ENCODE measurements around the gene RRAS. TPM values are rescaled to one million over a fixed set of nuclear protein-coding genes. Genes with fewer than 3 reads are reported as not detected.

RRAS gene
- polyA plus RNA-seq, 2 donors = 45.1 to 46.0 TPM

DNA sequence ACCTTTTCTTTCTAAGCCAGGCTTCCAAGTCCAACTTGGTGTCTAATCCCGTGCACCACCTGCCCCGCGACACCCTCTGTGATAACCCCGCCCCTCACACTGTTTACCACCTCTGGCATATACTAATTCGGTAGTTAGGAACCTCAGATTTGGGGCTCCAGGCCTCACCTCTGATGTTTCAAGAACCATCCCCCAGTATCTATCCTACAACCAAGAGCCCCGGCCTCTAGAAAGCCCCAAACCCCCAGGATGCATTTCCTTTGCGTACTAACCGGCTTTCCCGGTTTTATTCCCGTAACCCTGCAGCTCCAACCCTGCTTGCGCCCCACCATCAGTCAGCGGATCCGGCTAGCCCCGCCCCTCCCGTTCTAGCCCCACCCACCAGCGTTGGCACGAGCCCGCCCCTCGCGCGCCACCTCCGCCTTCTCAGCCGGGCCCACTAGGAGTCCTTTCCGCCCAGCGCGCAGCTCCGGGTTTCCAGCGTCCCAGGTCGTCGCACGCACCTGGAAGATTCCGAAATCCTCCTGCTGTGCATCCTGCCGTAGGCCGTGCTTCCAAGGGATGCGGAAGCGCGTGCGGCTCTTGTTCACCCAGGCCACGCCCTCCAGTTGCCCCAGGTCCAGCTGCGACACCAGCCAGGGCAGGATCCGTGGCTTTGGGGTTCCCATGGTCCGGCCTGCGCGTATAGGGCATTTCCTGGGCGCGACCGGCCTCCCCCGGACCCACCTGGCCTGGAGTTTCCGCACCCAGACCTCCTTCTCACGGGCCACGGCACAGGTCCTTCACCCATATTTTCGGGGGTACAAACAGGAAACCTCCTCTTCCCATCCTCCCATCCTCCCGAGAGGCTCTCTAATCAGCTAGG is 24.5 kb upstream of the RRAS start:
- Histone ChIP-seq H3K27ac (ENCODE audit: low read depth in 2 of 2, low read length in 1 of 2) (peak overlapping the region; percentile 93 to 95), H3K36me3 (ENCODE audit: control insufficient read depth in 2 of 2, insufficient read depth in 2 of 2, low read length in 1 of 2) (peaks cover 9 to 28% of the 10 kb centered on the region in 2 donors), H3K4me3 (ENCODE audit: low read depth in 1 of 2, low read length in 2 of 2) (peak overlapping the region; percentile 70 to 78), H3K4me1 (ENCODE audit: control insufficient read depth in 2 of 2, insufficient read depth in 2 of 2, low read length in 1 of 2) (peaks cover 0 to 8% of the 10 kb centered on the region in 2 donors), H3K27me3 (ENCODE audit: control insufficient read depth in 1 of 2, insufficient read depth in 2 of 2, low read length in 2 of 2) (no peaks in the 10 kb centered on the region), H3K9me3 (ENCODE audit: control insufficient read depth in 2 of 2, insufficient read depth in 1 of 2, low read depth in 1 of 2, low read length in 1 of 2) (no peaks in the 10 kb centered on the region)
- WGBS, 2 donors = 0 to 1% methylated on average over 53 of the region's 53 CpGs

DNA sequence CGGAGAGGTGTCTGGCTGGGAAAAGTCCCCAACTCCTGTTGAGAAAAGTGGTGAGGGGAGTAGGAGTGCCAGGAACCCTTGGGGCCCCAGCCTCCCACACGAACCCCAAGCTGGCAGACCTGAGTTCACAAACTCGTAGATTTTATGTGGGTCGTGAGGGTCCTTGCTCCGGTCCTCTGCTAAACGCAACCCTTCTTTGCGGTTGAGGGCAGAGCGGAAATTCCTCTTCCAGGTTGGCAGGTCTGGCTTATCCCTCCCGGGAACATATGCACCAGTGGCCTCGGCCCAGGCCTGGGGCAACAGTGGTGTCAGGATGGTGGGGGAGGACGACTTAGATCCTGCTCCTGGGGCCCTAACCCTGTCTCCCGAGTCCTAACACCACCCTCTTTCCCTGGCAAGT is 23.3 kb upstream of the RRAS start:
- Histone ChIP-seq H3K4me1 (ENCODE audit: control insufficient read depth in 2 of 2, insufficient read depth in 2 of 2, low read length in 1 of 2) (peaks cover 0 to 8% of the 10 kb centered on the region in 2 donors), H3K4me3 (ENCODE audit: low read depth in 1 of 2, low read length in 2 of 2) (no peak overlapping the region), H3K27ac (ENCODE audit: low read depth in 2 of 2, low read length in 1 of 2) (no peak overlapping the region), H3K27me3 (ENCODE audit: control insufficient read depth in 1 of 2, insufficient read depth in 2 of 2, low read length in 2 of 2) (no peaks in the 10 kb centered on the region), H3K9me3 (ENCODE audit: control insufficient read depth in 2 of 2, insufficient read depth in 1 of 2, low read depth in 1 of 2, low read length in 1 of 2) (no peaks in the 10 kb centered on the region), H3K36me3 (ENCODE audit: control insufficient read depth in 2 of 2, insufficient read depth in 2 of 2, low read length in 1 of 2) (peaks cover 12 to 38% of the 10 kb centered on the region in 2 donors)
- WGBS, 2 donors = 79 to 80% methylated on average over 12 of the region's 12 CpGs

DNA sequence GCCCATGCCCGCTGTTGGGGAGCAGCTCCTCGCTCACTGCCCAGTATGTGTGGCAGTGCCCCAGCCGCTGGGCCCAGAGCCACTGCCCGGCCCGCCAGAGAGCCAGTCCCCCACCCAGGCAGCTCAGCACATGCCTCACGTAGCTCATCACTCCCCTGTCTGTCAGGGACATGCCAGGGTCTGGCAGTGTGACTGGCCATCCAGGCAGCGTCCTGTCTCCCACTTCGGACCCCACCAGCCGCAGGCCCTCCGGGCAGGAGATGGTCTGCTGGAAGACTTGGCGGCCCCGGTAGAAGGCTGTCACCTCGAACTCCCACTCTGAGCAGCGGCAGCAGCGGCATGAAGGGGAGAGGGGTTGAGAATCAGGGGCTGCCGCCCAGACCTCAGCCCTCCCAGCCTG is 22.1 kb upstream of the RRAS start:
- Histone ChIP-seq H3K9me3 (ENCODE audit: control insufficient read depth in 2 of 2, insufficient read depth in 1 of 2, low read depth in 1 of 2, low read length in 1 of 2) (no peaks in the 10 kb centered on the region), H3K27me3 (ENCODE audit: control insufficient read depth in 1 of 2, insufficient read depth in 2 of 2, low read length in 2 of 2) (no peaks in the 10 kb centered on the region), H3K27ac (ENCODE audit: low read depth in 2 of 2, low read length in 1 of 2) (no peak overlapping the region), H3K4me1 (ENCODE audit: control insufficient read depth in 2 of 2, insufficient read depth in 2 of 2, low read length in 1 of 2) (peaks cover 0 to 8% of the 10 kb centered on the region in 2 donors), H3K4me3 (ENCODE audit: low read depth in 1 of 2, low read length in 2 of 2) (no peak overlapping the region), H3K36me3 (ENCODE audit: control insufficient read depth in 2 of 2, insufficient read depth in 2 of 2, low read length in 1 of 2) (peaks cover 15 to 48% of the 10 kb centered on the region in 2 donors)
- WGBS, 2 donors = 89 to 94% methylated on average over 16 of the region's 16 CpGs

DNA sequence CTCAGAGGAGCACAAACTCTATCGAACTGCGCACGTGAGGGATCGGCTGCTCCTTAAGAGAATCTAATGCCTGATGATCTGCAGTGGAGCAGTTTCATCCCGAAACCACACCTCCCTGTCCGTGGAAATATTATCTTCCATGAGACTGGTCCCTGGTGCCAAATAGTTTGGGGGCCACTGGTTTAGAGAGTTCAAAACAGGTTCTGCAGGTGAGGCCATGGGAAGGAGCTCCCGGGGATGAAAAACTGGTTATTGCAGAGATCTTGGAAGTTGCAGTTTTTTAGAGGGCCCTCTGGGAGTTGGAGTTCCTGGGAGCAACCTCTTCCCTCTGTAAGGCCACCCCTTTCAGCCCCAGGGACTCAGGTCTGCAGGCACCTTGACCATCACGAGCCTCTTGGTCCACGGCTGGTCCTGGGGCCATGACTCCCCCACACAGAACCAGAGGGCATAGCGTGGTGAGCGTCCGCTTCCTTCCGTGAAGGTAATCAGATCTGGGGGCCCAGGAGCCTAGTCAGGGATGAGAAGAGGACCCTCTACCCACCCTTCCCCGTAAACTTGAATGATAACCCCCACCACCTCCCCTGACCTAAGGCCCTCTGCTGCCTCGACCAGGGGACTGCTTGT is 20.5 kb upstream of the RRAS start:
- H3K27ac ChIP-seq (ENCODE audit: low read depth in 2 of 2, low read length in 1 of 2) = no peak overlapping the region
- no peaks in the 10 kb centered on the region for H3K9me3 ChIP-seq (ENCODE audit: control insufficient read depth in 2 of 2, insufficient read depth in 1 of 2, low read depth in 1 of 2, low read length in 1 of 2)
- H3K4me3 ChIP-seq (ENCODE audit: low read depth in 1 of 2, low read length in 2 of 2) = no peak overlapping the region
- peaks cover 0 to 4% of the 10 kb centered on the region in 2 donors for H3K4me1 ChIP-seq (ENCODE audit: control insufficient read depth in 2 of 2, insufficient read depth in 2 of 2, low read length in 1 of 2)
- 83 to 88% methylated on average over 15 of the region's 15 CpGs for WGBS, 2 donors
- no peaks in the 10 kb centered on the region for H3K27me3 ChIP-seq (ENCODE audit: control insufficient read depth in 1 of 2, insufficient read depth in 2 of 2, low read length in 2 of 2)
- peaks cover 18 to 61% of the 10 kb centered on the region in 2 donors for H3K36me3 ChIP-seq (ENCODE audit: control insufficient read depth in 2 of 2, insufficient read depth in 2 of 2, low read length in 1 of 2)

GRCh38 chr19:49658566-49659442 is 18.9 kb upstream of the RRAS start:
- Histone ChIP-seq H3K9me3 (ENCODE audit: control insufficient read depth in 2 of 2, insufficient read depth in 1 of 2, low read depth in 1 of 2, low read length in 1 of 2) (no peaks in the 10 kb centered on the region), H3K36me3 (ENCODE audit: control insufficient read depth in 2 of 2, insufficient read depth in 2 of 2, low read length in 1 of 2) (peaks cover 29 to 74% of the 10 kb centered on the region in 2 donors), H3K27ac (ENCODE audit: low read depth in 2 of 2, low read length in 1 of 2) (no peak overlapping the region), H3K4me3 (ENCODE audit: low read depth in 1 of 2, low read length in 2 of 2) (no peak overlapping the region), H3K4me1 (ENCODE audit: control insufficient read depth in 2 of 2, insufficient read depth in 2 of 2, low read length in 1 of 2) (peaks cover 0 to 4% of the 10 kb centered on the region in 2 donors), H3K27me3 (ENCODE audit: control insufficient read depth in 1 of 2, insufficient read depth in 2 of 2, low read length in 2 of 2) (no peaks in the 10 kb centered on the region)
- WGBS, 2 donors = 90% methylated on average over 12 of the region's 12 CpGs

- Histone ChIP-seq H3K27me3 (ENCODE audit: control insufficient read depth in 1 of 2, insufficient read depth in 2 of 2, low read length in 2 of 2) (no peaks in the 10 kb centered on the region), H3K4me3 (ENCODE audit: low read depth in 1 of 2, low read length in 2 of 2) (no peak overlapping the region)
Observed at GRCh38 chr19:49658139-49658517, 18.2 kb upstream of the RRAS start.

GRCh38 chr19:49657493-49658138 is 17.7 kb upstream of the RRAS start:
- Histone ChIP-seq H3K4me3 (ENCODE audit: low read depth in 1 of 2, low read length in 2 of 2) (no peak overlapping the region), H3K27me3 (ENCODE audit: control insufficient read depth in 1 of 2, insufficient read depth in 2 of 2, low read length in 2 of 2) (no peaks in the 10 kb centered on the region), H3K27ac (ENCODE audit: low read depth in 2 of 2, low read length in 1 of 2) (no peak overlapping the region), H3K9me3 (ENCODE audit: control insufficient read depth in 2 of 2, insufficient read depth in 1 of 2, low read depth in 1 of 2, low read length in 1 of 2) (no peaks in the 10 kb centered on the region), H3K4me1 (ENCODE audit: control insufficient read depth in 2 of 2, insufficient read depth in 2 of 2, low read length in 1 of 2) (peaks cover 0 to 4% of the 10 kb centered on the region in 2 donors), H3K36me3 (ENCODE audit: control insufficient read depth in 2 of 2, insufficient read depth in 2 of 2, low read length in 1 of 2) (peaks cover 40 to 80% of the 10 kb centered on the region in 2 donors)
- 90 to 91% methylated on average over 22 of the region's 22 CpGs for WGBS, 2 donors

More at GRCh38 chr19:49658139-49658517, 18.2 kb upstream of the RRAS start:
- Histone ChIP-seq H3K4me1 (ENCODE audit: control insufficient read depth in 2 of 2, insufficient read depth in 2 of 2, low read length in 1 of 2) (peaks cover 0 to 4% of the 10 kb centered on the region in 2 donors), H3K9me3 (ENCODE audit: control insufficient read depth in 2 of 2, insufficient read depth in 1 of 2, low read depth in 1 of 2, low read length in 1 of 2) (no peaks in the 10 kb centered on the region), H3K36me3 (ENCODE audit: control insufficient read depth in 2 of 2, insufficient read depth in 2 of 2, low read length in 1 of 2) (peaks cover 36 to 78% of the 10 kb centered on the region in 2 donors), H3K27ac (ENCODE audit: low read depth in 2 of 2, low read length in 1 of 2) (no peak overlapping the region)
- WGBS, 2 donors = 84 to 86% methylated on average over 14 to 15 of the region's 15 CpGs

DNA sequence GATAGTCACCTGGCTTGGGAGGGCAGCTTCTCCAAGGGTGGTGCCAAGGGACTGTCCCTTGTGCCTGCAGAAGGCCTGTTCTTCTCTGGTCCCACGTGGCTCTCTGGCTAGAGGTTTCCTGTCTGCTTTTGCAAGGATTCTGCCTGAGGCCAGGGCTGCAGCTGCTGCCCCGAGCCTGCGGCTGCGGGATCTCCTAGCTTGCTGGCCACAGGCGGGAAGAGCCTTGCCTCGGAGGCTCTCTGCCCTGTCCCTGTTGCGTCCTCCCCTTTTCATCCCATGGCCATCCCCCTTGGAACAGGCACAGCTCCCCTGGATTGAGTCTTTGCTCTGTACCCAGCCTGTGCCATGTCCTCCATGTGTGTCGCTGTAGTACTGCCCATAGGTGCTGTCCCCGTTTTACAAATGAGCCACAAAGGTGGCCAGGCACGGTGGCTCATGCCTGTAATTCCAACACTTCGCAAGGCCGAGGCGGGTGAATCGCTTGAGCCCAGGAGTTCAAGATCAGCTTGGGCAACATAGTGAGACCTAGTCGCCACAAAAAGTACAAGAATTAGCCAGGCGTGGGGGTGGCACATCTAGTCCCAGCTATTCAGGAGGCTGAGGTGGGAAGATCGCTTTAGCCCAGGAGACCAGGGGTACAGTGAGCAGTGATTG is 16.6 kb upstream of the RRAS start:
- 89 to 90% methylated on average over 17 of the region's 17 CpGs for WGBS, 2 donors
- Histone ChIP-seq H3K9me3 (ENCODE audit: control insufficient read depth in 2 of 2, insufficient read depth in 1 of 2, low read depth in 1 of 2, low read length in 1 of 2) (no peaks in the 10 kb centered on the region), H3K27me3 (ENCODE audit: control insufficient read depth in 1 of 2, insufficient read depth in 2 of 2, low read length in 2 of 2) (no peaks in the 10 kb centered on the region), H3K27ac (ENCODE audit: low read depth in 2 of 2, low read length in 1 of 2) (no peak overlapping the region), H3K36me3 (ENCODE audit: control insufficient read depth in 2 of 2, insufficient read depth in 2 of 2, low read length in 1 of 2) (peaks cover 41 to 81% of the 10 kb centered on the region in 2 donors), H3K4me3 (ENCODE audit: low read depth in 1 of 2, low read length in 2 of 2) (no peak overlapping the region), H3K4me1 (ENCODE audit: control insufficient read depth in 2 of 2, insufficient read depth in 2 of 2, low read length in 1 of 2) (peaks cover 0 to 2% of the 10 kb centered on the region in 2 donors)

Data from esophagus (tissue), 2 donors.